VCaP (cell line): ENCODE results near the gene HPX.

ENCODE experiments used
- H3K27ac ChIP-seq: fragments of 450-650 bp; 2 replicates; pipeline ENCODE4 v1.5.1; 2017
- CTCF ChIP-seq: fragments of 450-650 bp; conservative IDR thresholded peaks from 2 replicates; pipeline ENCODE4 v1.5.1; 2017; ENCODE audit warnings: mild to moderate bottlenecking, moderate library complexity

Gene HPX

GRCh38 chr11:6440906-6441358, at the start of gene HPX:
Gene HPX (minus strand): TSS chr11:6440987. CDS start chr11:6440963, 24 bp downstream.
- H3K27ac ChIP-seq = no peak within 1 kb of the TSS
- no peak for TF ChIP-seq CTCF

- TF ChIP-seq CTCF = no peak
- H3K27ac ChIP-seq = peak overlapping the region; percentile 64
These were observed 48.5 kb upstream of the HPX start for GRCh38 chr11:6489306-6489705.

GRCh38 chr11:6488821-6489220, 48.0 kb upstream of the HPX start:
- TF ChIP-seq CTCF = no peak
- peak overlapping the region; percentile 64 for H3K27ac ChIP-seq

- H3K27ac ChIP-seq = peak overlapping the region; percentile 64; the same call in 1 of the 2 replicates
- TF ChIP-seq CTCF = no peak
These were observed 47.6 kb upstream of the HPX start for GRCh38 chr11:6488342-6488741.

- no peak for TF ChIP-seq CTCF
- no peak overlapping the region for H3K27ac ChIP-seq
These were observed 46.2 kb upstream of the HPX start for GRCh38 chr11:6486938-6487337.

- TF ChIP-seq CTCF = no peak
- H3K27ac ChIP-seq = no peak overlapping the region
These were observed 45.5 kb upstream of the HPX start for GRCh38 chr11:6486256-6486655.

GRCh38 chr11:6485661-6486060, 44.9 kb upstream of the HPX start:
- no peak for TF ChIP-seq CTCF
- no peak overlapping the region for H3K27ac ChIP-seq
